Measurements from ENCODE around the gene AURKB. TPM values are rescaled to one million over a fixed set of nuclear protein-coding genes. Genes with fewer than 3 reads are reported as not detected.

The AURKB gene
- total and polyA plus RNA-seq, 4 donors, result 8.6 to 17.9 (median 14.2) TPM

- peak overlapping the region; percentile 81 for H3K4me3 ChIP-seq (ENCODE audit: low read depth, low read length)
- no peaks in the 10 kb centered on the region for H3K27me3 ChIP-seq (ENCODE audit: control insufficient read depth, insufficient read depth, low read length)
- H3K9me3 ChIP-seq (ENCODE audit: control insufficient read depth, insufficient read depth, low read length), result no peaks in the 10 kb centered on the region
- WGBS (ENCODE audit: insufficient coverage), result under 1% methylated on average over 59 of the region's 59 CpGs
- peaks cover 78% of the 10 kb centered on the region for H3K4me1 ChIP-seq (ENCODE audit: control insufficient read depth, insufficient read depth, low read length)
- DNase-seq (ENCODE audit: low read depth in 4 of 6, low spot score in 6 of 6), result peak; percentile 99 to 100 (median 100)
- peaks cover 33% of the 10 kb centered on the region for H3K36me3 ChIP-seq (ENCODE audit: control insufficient read depth, insufficient read depth, low read length)
- peak overlapping the region; percentile 100 for H3K27ac ChIP-seq (ENCODE audit: low read depth, low read length)
These were observed 54.0 kb downstream of the AURKB start for GRCh38 chr17:8156246-8156992.

GRCh38 chr17:8155996-8156245 is 54.5 kb downstream of the AURKB start:
- no peak for DNase-seq (ENCODE audit: low read depth in 4 of 6, low spot score in 6 of 6)
- Histone ChIP-seq H3K9me3 (ENCODE audit: control insufficient read depth, insufficient read depth, low read length) (no peaks in the 10 kb centered on the region), H3K27me3 (ENCODE audit: control insufficient read depth, insufficient read depth, low read length) (no peaks in the 10 kb centered on the region), H3K4me3 (ENCODE audit: low read depth, low read length) (peak overlapping the region; percentile 81), H3K36me3 (ENCODE audit: control insufficient read depth, insufficient read depth, low read length) (peaks cover 28% of the 10 kb centered on the region), H3K4me1 (ENCODE audit: control insufficient read depth, insufficient read depth, low read length) (peaks cover 78% of the 10 kb centered on the region), H3K27ac (ENCODE audit: low read depth, low read length) (peak overlapping the region; percentile 100)
- WGBS (ENCODE audit: insufficient coverage), result 2% methylated on average over 11 of the region's 11 CpGs

- Histone ChIP-seq H3K4me3 (ENCODE audit: low read depth, low read length) (peak overlapping the region; percentile 81), H3K36me3 (ENCODE audit: control insufficient read depth, insufficient read depth, low read length) (peaks cover 28% of the 10 kb centered on the region), H3K27ac (ENCODE audit: low read depth, low read length) (peak overlapping the region; percentile 100), H3K27me3 (ENCODE audit: control insufficient read depth, insufficient read depth, low read length) (no peaks in the 10 kb centered on the region), H3K4me1 (ENCODE audit: control insufficient read depth, insufficient read depth, low read length) (peaks cover 78% of the 10 kb centered on the region), H3K9me3 (ENCODE audit: control insufficient read depth, insufficient read depth, low read length) (no peaks in the 10 kb centered on the region)
- WGBS (ENCODE audit: insufficient coverage), result 48% methylated on average over 14 of the region's 14 CpGs
- no peak for DNase-seq (ENCODE audit: low read depth in 4 of 6, low spot score in 6 of 6)
These were observed 55.0 kb downstream of the AURKB start for GRCh38 chr17:8155231-8155995.

Other genes starting within 250 kb of the AURKB start
- gene GUCY2D, start 208.0 kb downstream of the AURKB start, total RNA-seq, result under 1 TPM; 0.10 to 0.39 TPM
- 1 to 10 TPM in 1 of 2 donors, under 1 TPM in 1; 0.84 to 2.3 TPM for gene GUCY2D, start 208.0 kb downstream of the AURKB start, polyA plus RNA-seq (ENCODE audit: insufficient read length in 2 of 2)
- under 1 TPM; 0.06 to 0.10 TPM for gene ALOX15B, start 171.5 kb downstream of the AURKB start, total RNA-seq
- gene ALOX15B, start 171.5 kb downstream of the AURKB start, polyA plus RNA-seq (ENCODE audit: insufficient read length in 2 of 2), result under 1 TPM; 0.13 to 0.26 TPM
- under 1 TPM in 1 of 2 donors, not detected in 1; 0.30 TPM for gene ALOX12B, start 122.9 kb downstream of the AURKB start, total RNA-seq
- 1 to 10 TPM in 1 of 2 donors, under 1 TPM in 1; 0.60 to 1.1 TPM for gene ALOX12B, start 122.9 kb downstream of the AURKB start, polyA plus RNA-seq (ENCODE audit: insufficient read length in 2 of 2)
- under 1 TPM; 0.17 to 0.50 TPM for gene ALOXE3, start 92.1 kb downstream of the AURKB start, total RNA-seq
- gene ALOXE3, start 92.1 kb downstream of the AURKB start, polyA plus RNA-seq (ENCODE audit: insufficient read length in 2 of 2), result 1 to 10 TPM; 1.2 to 1.8 TPM
- under 1 TPM; 0.20 to 0.39 TPM for gene HES7, start 86.5 kb downstream of the AURKB start, total RNA-seq
- gene HES7, start 86.5 kb downstream of the AURKB start, polyA plus RNA-seq (ENCODE audit: insufficient read length in 2 of 2), result 1 to 10 TPM; 1.7 to 2.5 TPM
- 10 to 100 TPM; 28.0 to 29.4 TPM for gene PER1, start 58.2 kb downstream of the AURKB start, total RNA-seq
- 10 to 100 TPM; 25.4 to 61.1 TPM for gene PER1, start 58.2 kb downstream of the AURKB start, polyA plus RNA-seq (ENCODE audit: insufficient read length in 2 of 2)
- 10 to 100 TPM; 30.2 to 66.9 TPM for gene VAMP2, start 47.6 kb downstream of the AURKB start, total RNA-seq
- 100 to 1,000 TPM; 413 to 414 TPM for gene VAMP2, start 47.6 kb downstream of the AURKB start, polyA plus RNA-seq (ENCODE audit: insufficient read length in 2 of 2)
- 10 to 100 TPM; 19.0 to 48.1 TPM for gene TMEM107, start 34.2 kb downstream of the AURKB start, total RNA-seq
- 10 to 100 TPM; 22.3 to 22.8 TPM for gene TMEM107, start 34.2 kb downstream of the AURKB start, polyA plus RNA-seq (ENCODE audit: insufficient read length in 2 of 2)
- 1 to 10 TPM; 3.7 to 6.7 TPM for gene BORCS6, start 20.4 kb downstream of the AURKB start, total RNA-seq
- 1 to 10 TPM; 6.3 to 6.8 TPM for gene BORCS6, start 20.4 kb downstream of the AURKB start, polyA plus RNA-seq (ENCODE audit: insufficient read length in 2 of 2)
- gene CTC1, start 37.5 kb upstream of the AURKB start, total RNA-seq, result 10 to 100 TPM; 11.2 to 14.6 TPM
- gene CTC1, start 37.5 kb upstream of the AURKB start, polyA plus RNA-seq (ENCODE audit: insufficient read length in 2 of 2), result 10 to 100 TPM; 23.6 to 30.6 TPM
- 10 to 100 TPM; 17.4 to 23.1 TPM for gene PFAS, start 38.7 kb upstream of the AURKB start, total RNA-seq
- gene PFAS, start 38.7 kb upstream of the AURKB start, polyA plus RNA-seq (ENCODE audit: insufficient read length in 2 of 2), result 10 to 100 TPM; 32.6 to 38.1 TPM
- 10 to 100 TPM in 1 of 2 donors, 1 to 10 TPM in 1; 9.2 to 19.6 TPM for gene RANGRF, start 78.1 kb upstream of the AURKB start, total RNA-seq
- gene RANGRF, start 78.1 kb upstream of the AURKB start, polyA plus RNA-seq (ENCODE audit: insufficient read length in 2 of 2), result 10 to 100 TPM; 37.7 to 40.5 TPM
- gene SLC25A35, start 84.8 kb upstream of the AURKB start, total RNA-seq, result 1 to 10 TPM in 1 of 2 donors, under 1 TPM in 1; 0.69 to 2.9 TPM
- 1 to 10 TPM; 3.7 to 5.1 TPM for gene SLC25A35, start 84.8 kb upstream of the AURKB start, polyA plus RNA-seq (ENCODE audit: insufficient read length in 2 of 2)
- gene ARHGEF15, start 99.7 kb upstream of the AURKB start, total RNA-seq, result 1 to 10 TPM; 2.8 to 4.7 TPM
- 1 to 10 TPM; 8.1 to 9.4 TPM for gene ARHGEF15, start 99.7 kb upstream of the AURKB start, polyA plus RNA-seq (ENCODE audit: insufficient read length in 2 of 2)
- not detected for gene ODF4, start 129.3 kb upstream of the AURKB start, total RNA-seq
- gene ODF4, start 129.3 kb upstream of the AURKB start, polyA plus RNA-seq (ENCODE audit: insufficient read length in 2 of 2), result not detected
- 1,000 to 10,000 TPM; 1,389 to 3,574 TPM for gene RPL26, start 172.6 kb upstream of the AURKB start, total RNA-seq
- gene RPL26, start 172.6 kb upstream of the AURKB start, polyA plus RNA-seq (ENCODE audit: insufficient read length in 2 of 2), result 1,000 to 10,000 TPM; 1,423 to 1,516 TPM
- not detected for gene RNF222, start 187.3 kb upstream of the AURKB start, total RNA-seq
- gene RNF222, start 187.3 kb upstream of the AURKB start, polyA plus RNA-seq (ENCODE audit: insufficient read length in 2 of 2), result under 1 TPM in 1 of 2 donors, not detected in 1; 0.11 TPM
- 10 to 100 TPM; 30.7 to 45.4 TPM for gene NDEL1, start 225.3 kb upstream of the AURKB start, total RNA-seq
- 10 to 100 TPM; 48.7 to 48.9 TPM for gene NDEL1, start 225.3 kb upstream of the AURKB start, polyA plus RNA-seq (ENCODE audit: insufficient read length in 2 of 2)